ENCODE data around the gene CMYA5.

The CMYA5 gene

GRCh38 chr5:79832911-79833310 lies 143.3 kb downstream of the CMYA5 start:
- Histone ChIP-seq H3K9ac (ENCODE audit: low read length) (no peak overlapping the region), H3K36me3 (ENCODE audit: low read length) (no peaks in the 10 kb centered on the region), H3K9me2 (replicated peaks; ENCODE audit: insufficient read depth, low read length) (no peaks in the 10 kb centered on the region), H3K79me2 (ENCODE audit: insufficient read depth, low read length) (no peaks in the 10 kb centered on the region), H3K9me3 (ENCODE audit: insufficient read depth, low read length) (no peaks in the 10 kb centered on the region), H3F3A (ENCODE audit: insufficient read depth) (no peaks in the 10 kb centered on the region), H3K4me3 (ENCODE audit: insufficient read depth, low read length, poor library complexity, severe bottlenecking) (no peak overlapping the region), H3K27me3 (ENCODE audit: low read length) (no peaks in the 10 kb centered on the region), H2AFZ (ENCODE audit: low read depth, low read length, severe bottlenecking) (no peak overlapping the region), H3K27ac (ENCODE audit: low read depth, low read length) (no peak overlapping the region), H3K4me2 (ENCODE audit: low read depth, low read length, poor library complexity, severe bottlenecking) (no peak overlapping the region), H4K20me1 (ENCODE audit: low read depth, low read length) (no peaks in the 10 kb centered on the region)
- TF ChIP-seq, protein P1, sequence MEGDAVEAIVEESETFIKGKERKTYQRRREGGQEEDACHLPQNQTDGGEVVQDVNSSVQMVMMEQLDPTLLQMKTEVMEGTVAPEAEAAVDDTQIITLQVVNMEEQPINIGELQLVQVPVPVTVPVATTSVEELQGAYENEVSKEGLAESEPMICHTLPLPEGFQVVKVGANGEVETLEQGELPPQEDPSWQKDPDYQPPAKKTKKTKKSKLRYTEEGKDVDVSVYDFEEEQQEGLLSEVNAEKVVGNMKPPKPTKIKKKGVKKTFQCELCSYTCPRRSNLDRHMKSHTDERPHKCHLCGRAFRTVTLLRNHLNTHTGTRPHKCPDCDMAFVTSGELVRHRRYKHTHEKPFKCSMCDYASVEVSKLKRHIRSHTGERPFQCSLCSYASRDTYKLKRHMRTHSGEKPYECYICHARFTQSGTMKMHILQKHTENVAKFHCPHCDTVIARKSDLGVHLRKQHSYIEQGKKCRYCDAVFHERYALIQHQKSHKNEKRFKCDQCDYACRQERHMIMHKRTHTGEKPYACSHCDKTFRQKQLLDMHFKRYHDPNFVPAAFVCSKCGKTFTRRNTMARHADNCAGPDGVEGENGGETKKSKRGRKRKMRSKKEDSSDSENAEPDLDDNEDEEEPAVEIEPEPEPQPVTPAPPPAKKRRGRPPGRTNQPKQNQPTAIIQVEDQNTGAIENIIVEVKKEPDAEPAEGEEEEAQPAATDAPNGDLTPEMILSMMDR (IDR thresholded peaks at IDR 0.05; ENCODE audit: insufficient read depth, low read length, poor library complexity, severe bottlenecking) = no peak
- no peak for TF ChIP-seq EZH2phosphoT487 (conservative IDR thresholded peaks at IDR 0.05; ENCODE audit: low read length)

DNA sequence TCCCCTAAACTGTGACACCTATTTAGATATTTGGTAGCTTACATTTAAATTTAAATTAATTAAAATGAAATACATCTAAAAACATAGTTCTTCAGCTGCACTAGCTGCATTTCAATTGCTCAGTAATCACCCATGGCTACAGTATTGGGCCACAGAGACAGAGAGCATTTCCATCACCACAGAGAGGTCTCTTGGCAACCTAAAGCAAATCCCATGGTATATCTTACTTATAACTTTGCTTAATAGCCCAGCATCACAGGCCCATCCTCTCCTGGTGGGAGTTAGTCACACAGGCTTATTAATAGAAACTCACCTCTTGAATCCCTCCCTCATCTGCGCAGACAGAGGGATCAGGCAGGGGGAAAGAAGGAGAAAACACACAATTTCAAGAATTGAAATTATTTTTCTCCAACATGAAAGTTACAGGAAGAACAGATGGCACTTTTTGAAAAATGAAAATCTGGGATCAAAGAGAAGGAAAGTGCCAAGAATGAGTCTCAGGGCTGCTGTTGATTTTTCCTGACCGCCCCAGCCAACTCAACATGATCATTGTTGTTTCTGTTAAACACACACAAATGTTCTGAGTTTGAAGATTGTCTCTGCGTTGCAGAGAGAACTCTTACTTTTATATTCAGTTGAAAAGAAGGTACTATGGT lies 144.6 kb downstream of the CMYA5 start:
- H3K4me3 ChIP-seq (ENCODE audit: insufficient read depth, low read length, poor library complexity, severe bottlenecking) = no peak overlapping the region
- no peaks in the 10 kb centered on the region for H3K9me3 ChIP-seq (ENCODE audit: insufficient read depth, low read length)
- H3K79me2 ChIP-seq (ENCODE audit: insufficient read depth, low read length) = no peaks in the 10 kb centered on the region
- no peak overlapping the region for H3K9ac ChIP-seq (ENCODE audit: low read length)
- no peaks in the 10 kb centered on the region for H3F3A ChIP-seq (ENCODE audit: insufficient read depth)
- no peaks in the 10 kb centered on the region for H3K9me2 ChIP-seq (replicated peaks; ENCODE audit: insufficient read depth, low read length)
- no peak for TF ChIP-seq EZH2phosphoT487 (conservative IDR thresholded peaks at IDR 0.05; ENCODE audit: low read length)
- TF ChIP-seq, protein P1 (IDR thresholded peaks at IDR 0.05; ENCODE audit: insufficient read depth, low read length, poor library complexity, severe bottlenecking) = no peak
- H3K4me2 ChIP-seq (ENCODE audit: low read depth, low read length, poor library complexity, severe bottlenecking) = no peak overlapping the region
- no peaks in the 10 kb centered on the region for H3K36me3 ChIP-seq (ENCODE audit: low read length)
- no peaks in the 10 kb centered on the region for H4K20me1 ChIP-seq (ENCODE audit: low read depth, low read length)
- H2AFZ ChIP-seq (ENCODE audit: low read depth, low read length, severe bottlenecking) = no peak overlapping the region
- no peaks in the 10 kb centered on the region for H3K27me3 ChIP-seq (ENCODE audit: low read length)
- no peak overlapping the region for H3K27ac ChIP-seq (ENCODE audit: low read depth, low read length)

DNA sequence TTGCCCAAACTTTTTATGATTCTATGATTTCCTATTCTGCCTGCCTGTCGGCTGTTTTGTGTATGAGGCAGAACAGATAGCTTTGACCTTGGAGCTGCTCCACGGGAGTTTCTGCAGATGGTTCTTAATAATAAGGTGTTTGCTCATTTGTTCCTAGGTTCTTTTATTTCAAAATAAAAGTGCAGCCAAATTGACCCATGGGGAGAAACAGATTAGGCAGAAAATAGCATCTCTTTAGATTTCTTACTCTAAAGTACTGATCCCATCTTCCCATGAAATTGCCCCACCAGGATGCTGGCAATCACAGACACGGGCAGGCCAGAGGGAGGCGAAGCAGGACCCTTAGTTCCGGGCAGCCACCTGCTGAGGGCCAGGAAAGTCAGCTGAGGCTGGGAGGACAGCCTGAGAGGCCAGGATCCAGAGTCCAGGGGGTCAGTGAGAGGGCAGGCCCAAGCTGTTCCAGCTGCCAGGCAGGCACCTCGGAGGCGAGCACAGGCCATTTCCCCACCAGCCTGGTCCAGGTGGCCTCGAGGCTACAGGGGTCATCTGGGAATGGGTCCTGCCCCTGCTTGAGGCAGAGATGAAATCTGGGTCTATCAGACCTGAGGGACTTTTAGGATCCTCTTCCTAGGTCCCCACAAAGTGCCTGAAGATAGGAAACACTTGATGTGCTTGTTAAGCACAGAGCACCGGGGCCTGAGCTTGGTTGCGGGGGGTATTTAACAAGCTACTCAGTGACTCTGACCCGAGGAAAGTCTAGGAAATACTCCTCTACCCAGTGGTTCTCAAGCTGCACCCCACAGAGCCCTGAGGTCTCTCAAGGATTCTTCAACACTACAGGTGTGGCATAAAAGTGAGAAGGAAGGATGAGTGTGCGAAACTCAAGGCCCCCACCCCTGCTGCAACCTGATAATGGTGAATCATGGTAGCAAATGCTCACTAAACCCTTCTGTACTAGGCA lies 145.4 kb downstream of the CMYA5 start:
- Histone ChIP-seq H3K4me3 (ENCODE audit: insufficient read depth, low read length, poor library complexity, severe bottlenecking) (no peak overlapping the region), H4K20me1 (ENCODE audit: low read depth, low read length) (no peaks in the 10 kb centered on the region), H3K9me3 (ENCODE audit: insufficient read depth, low read length) (no peaks in the 10 kb centered on the region), H3K9me2 (replicated peaks; ENCODE audit: insufficient read depth, low read length) (no peaks in the 10 kb centered on the region), H3K27me3 (ENCODE audit: low read length) (no peaks in the 10 kb centered on the region), H2AFZ (ENCODE audit: low read depth, low read length, severe bottlenecking) (no peak overlapping the region), H3K9ac (ENCODE audit: low read length) (no peak overlapping the region), H3K27ac (ENCODE audit: low read depth, low read length) (no peak overlapping the region), H3F3A (ENCODE audit: insufficient read depth) (no peaks in the 10 kb centered on the region), H3K36me3 (ENCODE audit: low read length) (no peaks in the 10 kb centered on the region), H3K4me2 (ENCODE audit: low read depth, low read length, poor library complexity, severe bottlenecking) (no peak overlapping the region), H3K79me2 (ENCODE audit: insufficient read depth, low read length) (no peaks in the 10 kb centered on the region)
- TF ChIP-seq, protein P1 (IDR thresholded peaks at IDR 0.05; ENCODE audit: insufficient read depth, low read length, poor library complexity, severe bottlenecking) = no peak
- TF ChIP-seq EZH2phosphoT487 (conservative IDR thresholded peaks at IDR 0.05; ENCODE audit: low read length) = no peak

Measured in SU-DHL-6 (cell line).